Stimulated activated CD4-positive, alpha-beta T cell treated with anti-CD3 and anti-CD28 coated beads, TNF-alpha, amount 100 ng/mL, for 4 hours (primary cell): ENCODE results near the gene MMD2.
"Not testable (repeated sequence)": the region's sequence is repeated elsewhere in the genome, so short reads cannot be mapped to it uniquely, and the experiment has no call there.

Source experiments
- DNase-seq, 3 experiments: peaks; one replicate each; pipeline ENCODE4 v3.0.0-alpha.2; 2020; ENCODE audit warnings: low read depth in 3 of 3

Gene MMD2, protein sequence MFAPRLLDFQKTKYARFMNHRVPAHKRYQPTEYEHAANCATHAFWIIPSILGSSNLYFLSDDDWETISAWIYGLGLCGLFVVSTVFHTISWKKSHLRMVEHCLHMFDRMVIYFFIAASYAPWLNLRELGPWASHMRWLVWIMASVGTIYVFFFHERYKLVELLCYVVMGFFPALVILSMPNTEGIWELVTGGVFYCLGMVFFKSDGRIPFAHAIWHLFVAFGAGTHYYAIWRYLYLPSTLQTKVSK

GRCh38 chr7:4958477-4959301 is at the start of gene MMD2:
Gene MMD2 (minus strand): TSS chr7:4959187. CDS start chr7:4959017, 170 bp downstream.
- DNase-seq: no peak

DNA sequence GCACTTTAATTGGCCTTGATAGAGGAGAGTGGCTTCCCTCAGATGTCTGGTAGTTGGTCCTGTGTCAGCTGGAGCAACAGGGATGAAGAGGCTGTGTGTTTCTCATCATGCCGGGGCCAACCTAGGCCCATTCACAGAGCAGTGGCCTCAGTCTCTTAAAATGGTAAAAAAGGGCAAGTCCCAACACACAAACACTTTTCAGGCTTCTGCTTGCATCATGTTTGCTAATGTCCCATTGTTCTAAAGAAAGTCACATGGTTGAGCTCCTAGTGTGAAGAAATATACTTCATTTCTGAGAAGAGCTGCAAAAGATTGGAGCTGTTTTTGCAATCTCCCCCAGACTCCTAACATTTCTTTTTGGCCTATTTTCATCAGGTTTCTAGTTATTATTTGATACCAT is 46.1 kb upstream of the MMD2 start:
- DNase-seq: no peak

DNA sequence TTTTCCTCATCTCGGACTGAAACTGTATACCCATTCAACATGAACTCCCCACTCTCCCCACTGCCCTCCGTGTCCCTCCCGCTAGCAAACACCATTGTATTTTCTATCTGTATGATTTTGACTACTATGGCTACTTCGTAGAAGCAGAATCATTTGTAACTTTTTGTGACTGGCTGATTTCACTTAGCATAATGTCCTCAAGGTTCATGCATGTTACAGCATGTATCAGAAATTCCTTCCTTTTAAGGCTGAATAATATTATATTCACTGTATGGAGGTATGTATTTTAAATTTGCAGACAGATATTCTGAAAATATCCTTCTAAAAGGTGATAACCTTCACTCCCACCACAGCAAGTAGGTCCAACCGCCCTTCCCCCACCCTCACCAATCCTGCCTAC is 42.9 kb upstream of the MMD2 start:
- DNase-seq: no peak

DNA sequence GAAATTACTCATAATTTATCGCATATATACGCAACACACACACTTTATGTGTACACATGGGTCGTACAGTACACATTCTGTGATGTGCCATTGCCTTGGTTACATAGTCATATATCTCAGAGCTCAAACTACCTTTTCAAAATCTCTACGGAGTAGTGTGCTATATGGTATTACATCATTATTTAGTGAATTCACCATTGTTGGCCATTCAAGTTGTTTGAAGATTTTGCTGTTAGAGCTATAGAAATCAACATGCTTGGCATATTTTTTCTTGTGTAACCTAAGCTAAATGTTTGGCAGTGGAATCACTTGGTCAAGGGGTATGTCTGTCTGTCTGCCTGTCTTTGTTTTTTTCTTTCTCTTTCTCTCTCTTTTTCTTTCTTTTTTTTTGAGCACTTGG is 42.0 kb upstream of the MMD2 start:
- DNase-seq: no peak

- DNase-seq: no peak
Observed at GRCh38 chr7:4999369-4999950, 40.5 kb upstream of the MMD2 start.

DNA sequence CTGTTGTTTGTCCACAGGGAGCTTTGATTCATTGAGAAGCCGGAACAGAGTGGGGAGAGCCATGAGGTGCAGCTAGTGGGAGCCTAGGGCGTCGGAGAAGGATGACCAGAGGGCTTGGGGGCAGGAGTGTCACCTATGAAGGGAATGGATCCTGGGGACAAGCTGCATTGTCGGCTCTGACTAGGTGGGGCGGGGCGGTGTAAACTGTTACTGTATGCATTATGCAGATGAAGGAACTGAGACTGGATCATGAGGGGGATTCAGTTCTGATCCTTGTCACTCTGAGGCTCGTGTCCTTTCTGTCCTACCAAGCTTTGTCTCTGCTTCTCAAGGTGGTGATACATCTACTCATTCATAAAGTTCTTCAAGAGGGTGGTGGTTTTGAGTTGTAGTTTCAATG is 39.9 kb upstream of the MMD2 start:
- DNase-seq: no peak

GRCh38 chr7:4998244-4998643 is 39.3 kb upstream of the MMD2 start:
- no peak for DNase-seq

- DNase-seq: no peak
Observed at GRCh38 chr7:4996696-4997222, 37.8 kb upstream of the MMD2 start.

DNA sequence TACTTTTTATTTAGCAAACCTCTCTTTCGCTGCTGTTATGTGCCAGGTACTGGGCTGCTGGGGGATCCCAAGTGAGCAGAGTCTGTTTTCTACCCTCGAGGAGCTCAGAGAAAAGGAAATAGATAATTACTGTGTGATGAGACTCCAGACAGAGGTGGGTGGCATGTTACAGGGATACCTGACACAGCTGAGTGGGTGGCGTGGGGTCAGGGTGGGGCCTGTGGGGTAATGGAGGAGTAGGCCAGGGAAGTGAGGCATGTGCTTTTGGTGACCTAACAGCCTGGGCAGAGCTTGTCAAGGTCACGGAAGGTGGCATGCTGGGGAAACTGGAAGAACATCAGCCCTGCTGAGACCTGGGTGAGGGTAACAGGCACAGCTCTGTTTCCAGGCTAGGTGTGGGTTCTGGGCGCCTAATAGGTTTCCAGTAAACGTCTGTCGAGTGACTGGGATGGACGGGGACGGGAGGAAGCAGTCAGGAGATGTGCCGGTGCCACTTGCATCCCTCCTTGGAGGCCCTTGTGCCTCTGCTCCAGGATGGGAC is 36.5 kb upstream of the MMD2 start:
- DNase-seq: no peak

DNA sequence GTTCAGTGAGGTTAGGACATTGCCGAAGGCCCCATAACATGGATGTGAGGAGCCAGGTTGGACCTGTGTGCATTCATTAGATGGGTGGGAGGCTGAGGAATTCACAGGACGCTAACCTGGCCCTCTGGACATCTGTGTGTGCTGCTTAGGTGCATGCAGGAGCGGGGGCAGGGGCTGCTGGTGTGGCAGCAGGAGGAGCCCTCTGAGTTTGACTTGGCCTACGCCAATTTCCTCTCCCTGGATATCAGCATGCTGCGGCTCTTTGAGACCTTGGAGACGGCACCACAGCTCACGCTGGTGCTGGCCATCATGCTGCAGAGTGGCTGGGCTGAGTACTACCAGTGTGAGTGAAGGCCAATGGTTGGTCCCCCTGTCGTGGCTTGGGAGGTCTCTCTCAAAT is 34.5 kb upstream of the MMD2 start:
- no peak for DNase-seq

DNA sequence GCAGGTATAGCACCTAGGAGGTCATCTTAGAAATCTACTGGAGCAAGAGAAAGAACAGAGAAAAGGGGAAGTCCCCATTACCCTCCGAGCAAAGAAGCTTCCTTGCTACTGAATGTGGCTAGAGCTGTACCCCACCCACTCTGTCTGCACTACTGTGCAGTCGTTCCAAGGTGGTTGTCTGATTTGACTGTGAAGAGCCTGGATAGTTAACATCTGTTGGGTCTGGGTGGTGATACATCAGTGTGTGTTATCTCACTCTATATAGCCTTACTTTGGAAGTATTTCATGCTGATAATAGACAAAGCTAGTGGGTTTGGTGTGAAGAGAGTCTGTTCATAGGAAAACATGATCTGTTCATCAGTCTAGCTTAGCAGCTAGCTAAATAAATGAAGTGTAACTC is 23.8 kb upstream of the MMD2 start:
- DNase-seq: not testable (repeated sequence)

GRCh38 chr7:4981295-4981890 is 22.4 kb upstream of the MMD2 start:
- not testable (repeated sequence) for DNase-seq

DNA sequence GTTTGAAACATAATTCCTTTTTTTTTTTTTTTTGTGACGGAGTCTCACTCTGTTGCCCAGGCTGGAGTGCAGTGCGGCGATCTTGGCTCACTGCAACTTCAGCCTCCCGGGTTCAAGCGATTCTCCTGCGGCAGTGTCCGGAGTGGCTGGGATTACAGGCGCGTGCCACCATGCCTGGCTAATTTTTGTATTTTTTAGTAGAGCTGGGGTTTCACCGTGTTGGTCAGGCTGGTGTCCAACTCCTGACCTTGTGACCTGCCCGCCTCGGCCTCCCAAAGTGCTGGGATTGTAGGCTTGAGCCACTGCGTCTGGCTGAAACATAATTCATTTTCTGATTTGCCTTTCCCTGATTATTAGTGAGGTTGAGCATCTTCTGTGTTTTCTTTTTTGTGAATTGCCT is 16.6 kb upstream of the MMD2 start:
- DNase-seq: not testable (repeated sequence)

DNA sequence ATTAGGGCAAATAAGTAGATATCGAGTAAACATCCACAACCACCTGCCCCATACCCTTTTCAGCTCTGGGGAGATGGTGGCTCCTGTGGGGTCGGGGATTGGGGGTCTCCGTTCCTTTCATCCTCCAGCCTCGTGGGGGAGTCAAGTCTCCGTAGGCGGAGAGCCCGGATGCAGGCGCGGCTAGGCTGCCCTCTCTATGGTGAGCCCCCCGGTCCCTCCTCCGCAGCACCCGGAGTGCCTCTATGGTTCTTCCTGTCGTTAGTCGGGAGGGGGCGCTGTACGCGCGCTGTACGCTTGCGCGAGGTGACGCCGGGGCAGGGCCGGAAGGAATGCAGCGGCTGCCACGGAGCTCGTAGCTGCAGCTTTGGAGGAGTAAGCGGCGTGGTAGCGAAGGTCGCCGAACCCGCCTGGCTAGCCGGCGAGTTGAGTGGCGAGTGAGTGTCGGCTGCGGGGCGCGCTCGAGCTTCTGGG is 14.8 kb upstream of the MMD2 start:
- peak; percentile 83 to 89 (median 83) for DNase-seq

DNA sequence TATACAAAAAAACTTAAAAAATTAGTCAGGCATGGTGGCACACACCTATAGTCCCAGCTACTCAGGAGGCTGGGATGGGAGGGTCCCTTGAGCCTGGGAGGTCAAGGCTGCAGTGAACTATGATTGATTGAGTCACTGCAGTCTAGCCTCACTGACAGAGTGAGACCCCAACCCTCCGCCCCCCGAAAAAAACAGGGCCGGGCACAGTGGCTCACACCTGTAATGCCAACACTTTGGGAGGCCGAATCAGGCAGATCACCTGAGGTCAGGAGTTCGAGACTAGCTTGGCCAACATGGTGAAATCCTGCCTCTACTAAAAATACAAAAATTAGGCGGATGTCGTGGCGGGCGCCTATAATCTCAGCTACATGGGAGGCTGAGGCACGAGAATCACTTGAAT is 13.5 kb upstream of the MMD2 start:
- DNase-seq: not testable (repeated sequence)

DNA sequence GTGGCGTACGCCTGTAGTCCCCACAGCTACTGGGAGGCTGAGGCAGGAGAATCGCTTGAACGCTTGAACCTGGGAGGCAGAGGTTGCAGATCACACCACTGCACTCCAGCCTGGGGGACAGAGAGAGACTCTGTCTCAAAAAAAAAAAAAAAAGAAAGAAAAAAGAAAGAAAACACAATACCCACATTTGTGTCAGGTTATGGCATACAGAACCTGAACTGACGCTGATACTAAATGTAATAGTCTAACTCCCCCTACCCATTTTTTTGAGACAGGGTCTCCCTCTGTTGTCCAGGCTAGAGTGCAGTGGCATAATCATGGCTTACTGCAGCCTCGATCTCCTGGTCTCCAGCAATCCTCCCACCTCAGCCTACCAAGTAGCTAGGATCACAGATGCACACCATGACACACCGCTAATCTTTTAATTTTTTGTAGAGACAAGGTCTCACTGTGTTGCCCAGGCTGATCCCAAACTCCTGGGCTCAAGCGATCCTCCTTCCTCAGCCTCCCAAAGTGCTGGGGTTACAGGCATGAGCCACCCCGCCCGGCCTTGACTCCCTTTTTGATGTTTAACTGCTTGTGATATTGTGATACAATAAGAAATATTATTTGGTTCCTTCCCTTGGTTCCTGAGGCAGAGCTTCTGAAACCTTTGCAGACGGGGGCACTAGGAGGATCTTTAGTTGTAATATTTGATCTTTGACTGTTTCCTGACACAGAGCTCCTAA is 6.5 kb upstream of the MMD2 start:
- DNase-seq: no peak

GRCh38 chr7:4964506-4964905 is 5.5 kb upstream of the MMD2 start:
- DNase-seq: no peak

DNA sequence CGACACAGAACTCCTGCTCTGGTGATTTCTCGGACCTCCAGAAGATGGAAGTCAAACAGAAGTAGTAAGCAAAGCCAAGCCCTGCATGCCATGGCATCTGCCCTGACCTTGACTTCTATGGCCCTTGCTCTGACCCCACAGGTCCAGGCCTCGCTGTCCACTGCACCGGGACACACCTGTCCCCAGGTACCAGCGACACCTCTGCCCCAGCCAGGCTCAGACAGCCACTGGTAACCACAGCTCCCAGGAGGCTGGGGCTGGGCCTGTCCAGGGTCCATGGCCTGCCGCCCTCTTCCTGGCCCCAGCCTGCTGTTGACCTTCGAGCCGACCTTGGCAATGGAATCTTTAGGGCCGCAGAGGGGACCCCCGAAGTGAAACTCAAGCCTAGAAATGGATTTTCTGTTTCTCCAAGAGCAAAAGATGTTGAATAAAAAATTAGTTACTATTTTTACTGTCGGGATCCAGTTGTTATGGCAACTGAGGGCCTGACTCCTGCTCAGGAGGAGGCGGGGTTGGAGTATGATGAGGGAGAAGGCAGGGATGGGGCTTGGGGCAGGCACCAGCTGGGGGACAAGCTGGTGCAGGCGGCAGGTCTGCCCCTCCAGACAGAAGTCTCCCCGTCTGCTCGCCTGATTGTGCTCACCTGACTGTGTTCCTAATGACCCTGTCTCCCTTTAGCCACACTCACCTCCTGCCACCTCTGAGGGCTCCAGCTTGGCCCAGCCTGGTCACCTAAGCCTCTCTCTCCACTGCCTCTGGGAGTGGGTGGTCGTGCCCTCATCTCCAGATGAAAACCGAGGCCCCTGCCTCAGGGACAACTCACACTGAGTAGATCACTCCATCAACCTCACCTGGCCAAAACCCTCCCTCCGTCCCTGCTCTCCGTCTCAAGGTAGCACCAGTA is 4.1 kb upstream of the MMD2 start:
- no peak for DNase-seq

DNA sequence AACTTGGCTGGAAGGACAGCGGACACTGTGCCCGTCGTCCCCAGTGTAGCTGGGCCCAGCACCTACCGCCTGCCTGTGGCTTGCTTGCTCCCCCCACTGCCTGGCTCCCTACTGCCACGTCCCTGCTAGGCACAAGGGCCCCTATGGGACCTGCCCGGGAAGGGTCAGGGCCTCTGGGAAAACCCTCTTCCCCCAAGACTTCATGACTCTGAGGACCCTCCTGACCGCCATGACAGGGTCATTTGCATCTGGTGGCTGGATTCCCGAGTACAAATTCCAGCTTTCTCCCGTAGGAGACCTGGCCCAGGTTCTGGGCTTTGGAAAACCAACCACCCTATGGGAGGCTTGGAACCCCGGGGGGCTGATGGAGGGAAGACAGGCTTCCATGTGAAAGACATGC is 1.4 kb upstream of the MMD2 start:
- no peak for DNase-seq

DNA sequence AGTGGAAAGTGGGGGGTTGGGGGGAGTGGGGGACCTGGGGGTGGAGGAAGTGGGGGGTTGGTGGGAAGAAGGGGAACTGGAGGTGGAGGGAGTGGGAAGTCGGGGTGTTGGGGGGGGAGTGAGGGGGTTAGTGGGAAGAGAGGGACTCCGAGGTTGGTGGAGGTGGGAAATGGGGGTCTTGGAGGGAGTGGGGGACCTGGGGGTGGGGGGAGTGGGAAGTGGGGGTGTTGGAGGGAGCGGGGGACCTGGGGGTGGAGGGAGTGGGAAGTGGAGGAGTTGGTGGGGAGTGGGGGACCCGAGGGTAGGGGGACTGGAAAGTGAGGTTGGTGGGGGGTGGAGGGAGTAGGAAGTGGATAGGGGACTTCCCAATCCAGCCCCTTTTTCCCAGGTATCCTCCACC is 906 bp upstream of the MMD2 start:
- no peak for DNase-seq
